Neuronal stem cell (in vitro differentiated cells): Measurements from ENCODE around the gene ZDHHC11.
A peak's percentile ranks its signal among the peaks of the same experiment; 100 is the strongest.
"Not testable (repeated sequence)": the region's sequence is repeated elsewhere in the genome, so short reads cannot be mapped to it uniquely, and the experiment has no call there.

ENCODE experiments used
- DNase-seq: peaks from one replicate; pipeline ENCODE4 v3.0.0-alpha.2; 2013; ENCODE audit warnings: low spot score
- H2AFZ ChIP-seq: one replicate; pipeline ENCODE4 v1.6.1; 2013; ENCODE audit warnings: mild to moderate bottlenecking, low read length, inconsistent platforms
- H2AK5ac ChIP-seq: 2 replicates; pipeline ENCODE4 v1.6.1; 2013; ENCODE audit warnings: low read depth, mild to moderate bottlenecking, inconsistent platforms, low read length, moderate library complexity, mixed read lengths
- H2BK120ac ChIP-seq: 2 replicates; pipeline ENCODE4 v1.6.1; 2013; ENCODE audit warnings: low read depth, mild to moderate bottlenecking, inconsistent platforms, low read length, moderate library complexity, mixed read lengths
- H2BK12ac ChIP-seq: one replicate; pipeline ENCODE4 v1.6.1; 2013; ENCODE audit warnings: low read length, inconsistent platforms
- H2BK15ac ChIP-seq: 2 replicates; pipeline ENCODE4 v1.6.1; 2013; ENCODE audit warnings: mild to moderate bottlenecking, low read length, inconsistent platforms, mixed read lengths
- H2BK5ac ChIP-seq: one replicate; pipeline ENCODE4 v1.6.1; 2013; ENCODE audit warnings: inconsistent platforms, mild to moderate bottlenecking, low read length, moderate library complexity
- H3K14ac ChIP-seq: one replicate; pipeline ENCODE4 v1.6.1; 2013; ENCODE audit warnings: low read length, inconsistent platforms
- H3K18ac ChIP-seq: 2 replicates; pipeline ENCODE4 v1.6.1; 2013; ENCODE audit warnings: low read length, inconsistent platforms
- H3K23ac ChIP-seq: 2 replicates; pipeline ENCODE4 v1.6.1; 2013; ENCODE audit warnings: low read depth, mild to moderate bottlenecking, mixed read lengths, low read length, inconsistent platforms; ENCODE audit not compliant: poor library complexity
- H3K27ac ChIP-seq: replicated peaks from 3 replicates; pipeline ENCODE4 v1.5.1; 2013; ENCODE audit warnings: low read length, inconsistent platforms
- H3K27me3 ChIP-seq, 3 experiments: 2 replicates each; pipeline ENCODE4 v1.6.1; 2013; ENCODE audit warnings: low read length in 3 of 3, mild to moderate bottlenecking in 2 of 3, inconsistent platforms in 1 of 3, low read depth in 1 of 3, mixed read lengths in 1 of 3, moderate library complexity in 1 of 3; ENCODE audit not compliant: control insufficient read depth in 3 of 3, insufficient read depth in 3 of 3
- H3K36me3 ChIP-seq, 2 donors: replicated peaks in 1 of 2; 2 replicates each; pipeline ENCODE4 v1.6.1; 2013; ENCODE audit warnings: low read length in 2 of 2; ENCODE audit not compliant: control insufficient read depth in 2 of 2, insufficient read depth in 2 of 2
- H3K4ac ChIP-seq: 2 replicates; pipeline ENCODE4 v1.6.1; 2013; ENCODE audit warnings: inconsistent platforms, mild to moderate bottlenecking, low read length, moderate library complexity
- H3K4me1 ChIP-seq, 2 donors: 1 replicate in 1 of 2; 2 replicates in 1 of 2; pipeline ENCODE4 v1.6.1; 2013; ENCODE audit warnings: low read length in 2 of 2, low read depth in 1 of 2; ENCODE audit not compliant: control insufficient read depth in 2 of 2, insufficient read depth in 1 of 2
- H3K4me2 ChIP-seq: one replicate; pipeline ENCODE4 v1.6.1; 2013; ENCODE audit warnings: mild to moderate bottlenecking, low read length, inconsistent platforms; ENCODE audit not compliant: insufficient read depth, poor library complexity, severe bottlenecking
- H3K4me3 ChIP-seq, 2 donors: 2 replicates each; pipeline ENCODE4 v1.5.1; 2013; ENCODE audit warnings: low read length in 2 of 2, mild to moderate bottlenecking in 2 of 2, inconsistent platforms in 1 of 2, moderate library complexity in 1 of 2
- H3K79me1 ChIP-seq: one replicate; pipeline ENCODE4 v1.6.1; 2013; ENCODE audit warnings: low read depth, mild to moderate bottlenecking, inconsistent platforms, low read length, moderate library complexity
- H3K9ac ChIP-seq: one replicate; pipeline ENCODE4 v1.6.1; 2013; ENCODE audit warnings: mild to moderate bottlenecking, low read depth, low read length, inconsistent platforms; ENCODE audit not compliant: poor library complexity
- H3K9me3 ChIP-seq, 2 donors: replicated peaks in 1 of 2; 2 replicates each; pipeline versions ENCODE3 to v1.6.1; 2013; ENCODE audit warnings: low read length in 2 of 2, mild to moderate bottlenecking in 2 of 2, inconsistent platforms in 1 of 2, low read depth in 1 of 2, mixed read lengths in 1 of 2, moderate library complexity in 1 of 2; ENCODE audit not compliant: control insufficient read depth in 2 of 2, insufficient read depth in 1 of 2
- H4K8ac ChIP-seq: one replicate; pipeline ENCODE4 v1.6.1; 2013; ENCODE audit warnings: low read depth, mild to moderate bottlenecking, inconsistent platforms, low read length, moderate library complexity
- H4K91ac ChIP-seq: one replicate; pipeline ENCODE4 v1.6.1; 2013; ENCODE audit warnings: low read length, low read depth, mild to moderate bottlenecking, inconsistent platforms; ENCODE audit not compliant: poor library complexity
- WGBS, 2 donors: extraction: QIAGEN DNeasy Blood & Tissue Kit; methylation state at CpG; one replicate each; pipeline ENCODE4 v1.1.7; 2013; ENCODE audit warnings: missing lambda C conversion rate in 2 of 2, mixed read lengths in 1 of 2; ENCODE audit not compliant: insufficient read length in 2 of 2, insufficient replicate concordance in 1 of 2; ENCODE audit errors: extremely low coverage in 2 of 2; 5-methylcytosine and 5-hydroxymethylcytosine counted together

The ZDHHC11 gene

DNA sequence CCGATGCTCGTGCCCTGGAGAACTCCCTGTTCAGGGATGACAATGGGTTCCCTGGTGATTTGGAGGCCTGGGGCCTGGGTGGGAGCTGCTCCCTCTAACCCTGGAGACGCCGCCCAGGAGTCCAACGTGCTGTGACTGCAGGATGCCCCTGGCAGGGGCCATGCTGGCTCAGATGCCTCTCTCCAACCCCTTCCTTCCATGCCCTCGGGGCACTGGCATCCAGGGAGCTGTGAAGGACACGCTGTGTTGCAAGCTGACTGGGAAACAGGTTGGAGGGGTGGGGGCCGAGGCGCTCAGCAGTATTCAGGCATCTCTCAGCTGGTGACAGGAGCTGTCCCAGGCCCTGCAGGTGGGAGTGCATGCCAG lies 75.2 kb downstream of the ZDHHC11 start:
- H4K8ac ChIP-seq, H4K91ac ChIP-seq, DNase-seq, H3K27ac ChIP-seq, H2AFZ ChIP-seq, H2BK15ac ChIP-seq, H3K9ac ChIP-seq, H3K4me2 ChIP-seq, H3K79me1 ChIP-seq, H3K9me3 ChIP-seq, H3K36me3 ChIP-seq, H3K4me1 ChIP-seq, H3K27me3 ChIP-seq, H2BK120ac ChIP-seq, H3K4ac ChIP-seq, H3K4me3 ChIP-seq: not testable (repeated sequence)
- Histone ChIP-seq H2BK5ac (peak overlapping the region; percentile 21), H2BK12ac (peak overlapping the region; percentile 82), H3K23ac (peak overlapping the region; percentile 90), H3K18ac (peak overlapping the region; percentile 65), H2AK5ac (peak overlapping the region; percentile 82), H3K14ac (peak overlapping the region; percentile 90)
- no CpG with 5 or more reads among the region's 9 CpGs for WGBS, 2 donors

DNA sequence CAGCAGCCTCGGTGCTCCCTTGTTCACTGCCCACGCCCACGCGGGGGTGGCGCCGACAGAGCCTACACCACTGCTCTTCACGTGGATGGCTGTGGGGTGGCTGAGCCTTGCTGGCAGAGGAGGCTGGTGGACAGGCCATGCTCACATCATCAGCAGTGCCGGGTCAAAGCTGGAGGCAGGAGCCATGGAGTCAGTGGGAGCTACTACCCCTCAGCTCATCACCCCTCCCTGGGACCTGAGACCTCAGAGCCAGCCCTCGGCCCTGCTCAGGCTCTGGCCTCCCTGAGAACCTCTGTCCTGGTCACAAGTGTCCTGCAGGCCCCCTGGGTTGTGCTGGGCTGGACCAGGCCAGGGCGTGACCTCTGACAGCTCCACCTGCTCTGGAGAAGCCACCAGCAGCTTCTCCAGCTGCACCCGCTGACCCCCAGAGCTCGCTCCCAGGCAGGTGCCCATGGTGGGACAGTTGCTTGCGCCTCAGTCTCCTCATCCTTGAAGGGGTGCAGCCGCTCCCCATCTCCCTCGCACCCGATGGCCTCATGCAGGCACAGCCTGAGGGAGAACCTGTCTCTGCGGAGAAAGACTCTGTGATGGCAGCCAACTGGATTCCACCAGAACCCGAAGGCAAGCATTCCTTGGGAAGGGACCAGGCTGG lies 75.8 kb downstream of the ZDHHC11 start:
- H3K4me2 ChIP-seq, H2AFZ ChIP-seq, H3K4ac ChIP-seq, H3K4me3 ChIP-seq, H3K79me1 ChIP-seq, H3K27ac ChIP-seq, H4K8ac ChIP-seq, H4K91ac ChIP-seq, H3K4me1 ChIP-seq, H3K9me3 ChIP-seq, H3K36me3 ChIP-seq, H3K27me3 ChIP-seq, DNase-seq, H2BK120ac ChIP-seq: not testable (repeated sequence)
- Histone ChIP-seq H2BK15ac (peak overlapping the region; percentile 93), H2BK5ac (peak overlapping the region; percentile 21), H2AK5ac (peak overlapping the region; percentile 79), H3K14ac (peak overlapping the region; percentile 94), H3K18ac (peak overlapping the region; percentile 84), H3K23ac (peak overlapping the region; percentile 46), H3K9ac (peak overlapping the region; percentile 25), H2BK12ac (peak overlapping the region; percentile 46)
- no CpG with 5 or more reads among the region's 18 CpGs for WGBS, 2 donors

DNA sequence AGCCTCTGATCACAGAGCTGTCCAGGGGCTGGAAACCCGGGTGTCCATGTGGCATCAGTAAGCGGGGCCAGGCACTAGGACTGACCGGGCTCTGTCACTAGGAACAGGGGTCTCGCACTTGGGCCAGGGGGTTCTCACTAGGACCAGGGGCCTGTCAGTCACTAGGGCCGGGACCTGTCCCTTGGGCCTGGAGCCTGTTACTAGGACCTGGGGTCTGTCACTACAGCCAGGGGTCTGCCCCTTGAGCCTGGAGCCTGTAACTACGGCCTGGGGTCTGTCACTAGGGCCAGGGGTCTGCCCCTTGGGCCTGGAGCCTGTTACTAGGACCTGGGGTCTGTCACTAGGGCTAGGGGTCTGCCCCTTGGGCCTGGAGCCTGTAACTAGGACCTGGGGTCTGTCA lies 76.5 kb downstream of the ZDHHC11 start:
- H3K36me3 ChIP-seq, H3K79me1 ChIP-seq, H3K27me3 ChIP-seq, H2AFZ ChIP-seq, H2BK120ac ChIP-seq, H3K4me2 ChIP-seq, H3K23ac ChIP-seq, H4K8ac ChIP-seq, H4K91ac ChIP-seq, H3K4ac ChIP-seq, H2BK5ac ChIP-seq, DNase-seq, H3K9ac ChIP-seq, H3K27ac ChIP-seq, H3K4me3 ChIP-seq, H2BK12ac ChIP-seq, H3K4me1 ChIP-seq, H3K9me3 ChIP-seq: not testable (repeated sequence)
- peak overlapping the region; percentile 5 for H3K14ac ChIP-seq
- H2BK15ac ChIP-seq, result peak overlapping the region; percentile 93
- WGBS, 2 donors, result no CpG with 5 or more reads among the region's 6 CpGs
- peak overlapping the region; percentile 79 for H2AK5ac ChIP-seq
- peak overlapping the region; percentile 3 for H3K18ac ChIP-seq

DNA sequence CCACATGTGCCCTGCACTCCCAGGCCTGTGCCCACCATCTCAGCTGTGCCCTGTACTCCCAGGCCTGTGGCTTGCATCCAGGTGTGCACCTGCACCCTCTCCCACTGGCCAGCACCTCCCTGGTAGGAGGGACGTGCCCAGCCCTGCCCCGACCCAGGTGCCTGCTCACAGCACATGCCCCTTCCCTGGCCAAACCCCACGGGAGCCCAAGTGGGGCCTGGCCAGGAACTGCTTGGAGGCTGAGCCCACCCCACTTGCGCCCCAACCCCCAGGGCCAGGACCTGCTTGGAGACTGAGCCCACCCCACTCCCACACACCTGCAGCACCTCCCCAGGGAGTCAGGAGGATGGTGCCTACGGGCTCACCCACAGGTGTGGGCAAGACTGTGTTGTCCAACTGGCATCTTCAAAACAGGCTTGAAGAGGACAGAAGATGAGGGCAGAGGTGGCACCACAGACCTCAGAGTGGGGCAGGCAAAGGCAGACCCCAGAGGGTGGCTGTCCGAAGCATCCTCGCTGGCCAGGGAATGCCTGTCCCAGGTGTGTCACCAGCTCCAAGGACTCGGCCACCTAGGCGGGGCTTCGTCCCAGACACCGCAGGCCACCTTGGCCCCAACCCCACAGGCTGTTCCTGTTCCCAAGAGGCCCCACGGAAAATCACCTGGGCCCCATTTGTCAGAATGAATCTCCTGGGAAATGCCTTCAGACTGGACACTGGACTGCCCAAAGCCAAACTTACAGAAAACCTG lies 77.1 kb downstream of the ZDHHC11 start:
- H2AFZ ChIP-seq, result no peak overlapping the region
- WGBS, 2 donors, result no CpG with 5 or more reads among the region's 12 CpGs

More for the DNA sequence above, 77.1 kb downstream of the ZDHHC11 start:
- Histone ChIP-seq H3K4me1 (no peaks in the 10 kb centered on the region), H3K27ac (no peak overlapping the region), H3K9ac (peak overlapping the region; percentile 38), H4K91ac (peak overlapping the region; percentile 11), H3K79me1 (peaks cover 1% of the 10 kb centered on the region), H3K4ac (peak overlapping the region; percentile 28), H3K23ac (peak overlapping the region; percentile 92), H3K4me3 (peak overlapping the region in 1 of 2 donors; percentile 31), H2AK5ac (peak overlapping the region; percentile 79), H3K18ac (peak overlapping the region; percentile 80), H4K8ac (peak overlapping the region; percentile 70), H3K4me2 (no peak overlapping the region), H2BK12ac (peak overlapping the region; percentile 59), H3K27me3 (no peaks in the 10 kb centered on the region), H3K36me3 (no peaks in the 10 kb centered on the region), H2BK5ac (no peak overlapping the region), H2BK120ac (peak overlapping the region; percentile 93), H2BK15ac (peak overlapping the region; percentile 52), H3K9me3 (peaks cover 0 to 3% of the 10 kb centered on the region in 2 donors), H3K14ac (peak overlapping the region; percentile 86)
- no peak for DNase-seq
